ENCODE data around the gene GLI2.
A peak's percentile ranks its signal among the peaks of the same experiment; 100 is the strongest.

The GLI2 gene

GRCh38 chr2:120738117-120738516 is 2.4 kb downstream of the GLI2 start:
- no peaks in the 10 kb centered on the region for H3K27me3 ChIP-seq (ENCODE audit: insufficient read depth, insufficient read length)
- peaks cover 3% of the 10 kb centered on the region for H3K36me3 ChIP-seq (ENCODE audit: insufficient read depth, insufficient read length, low read length)
- no peaks in the 10 kb centered on the region for H3K9me3 ChIP-seq (ENCODE audit: insufficient read depth, low read length)
- peak overlapping the region; percentile 95 for H3K9ac ChIP-seq (ENCODE audit: insufficient read length, low read depth)
- DNase-seq (ENCODE audit: low read depth, low spot score), result no peak
- H3K4me3 ChIP-seq (ENCODE audit: insufficient read length, low read depth), result peak overlapping the region; percentile 81
- TF ChIP-seq ZNF274 (IDR thresholded peaks at IDR 0.05; ENCODE audit: low read depth, low read length) (no peak), SUZ12 (IDR thresholded peaks at IDR 0.05; ENCODE audit: extremely low read depth, insufficient read depth, insufficient read length) (no peak), YY1 (IDR thresholded peaks at IDR 0.05; ENCODE audit: insufficient read depth, insufficient read length) (no peak)
- H3K4me1 ChIP-seq (ENCODE audit: insufficient read depth, insufficient read length), result peaks cover 13% of the 10 kb centered on the region

GRCh38 chr2:120738786-120739437 is 3.2 kb downstream of the GLI2 start:
- Histone ChIP-seq H3K36me3 (ENCODE audit: insufficient read depth, insufficient read length, low read length) (peaks cover 8% of the 10 kb centered on the region), H3K9me3 (ENCODE audit: insufficient read depth, low read length) (no peaks in the 10 kb centered on the region), H3K27me3 (ENCODE audit: insufficient read depth, insufficient read length) (no peaks in the 10 kb centered on the region), H3K9ac (ENCODE audit: insufficient read length, low read depth) (peak overlapping the region; percentile 43), H3K4me3 (ENCODE audit: insufficient read length, low read depth) (no peak overlapping the region), H3K4me1 (ENCODE audit: insufficient read depth, insufficient read length) (peaks cover 13% of the 10 kb centered on the region)
- DNase-seq (ENCODE audit: low read depth, low spot score), result no peak
- TF ChIP-seq SUZ12 (IDR thresholded peaks at IDR 0.05; ENCODE audit: extremely low read depth, insufficient read depth, insufficient read length), result no peak
- no peak for TF ChIP-seq YY1 (IDR thresholded peaks at IDR 0.05; ENCODE audit: insufficient read depth, insufficient read length)

- H3K4me1 ChIP-seq (ENCODE audit: insufficient read depth, insufficient read length), result peaks cover 13% of the 10 kb centered on the region
Measured at GRCh38 chr2:120739438-120740090, 3.9 kb downstream of the GLI2 start.

GRCh38 chr2:120740375-120740764 is 4.7 kb downstream of the GLI2 start:
- TF ChIP-seq YY1 (IDR thresholded peaks at IDR 0.05; ENCODE audit: insufficient read depth, insufficient read length), result no peak
- TF ChIP-seq ZNF274 (IDR thresholded peaks at IDR 0.05; ENCODE audit: low read depth, low read length), result no peak
- no peak for TF ChIP-seq SUZ12 (IDR thresholded peaks at IDR 0.05; ENCODE audit: extremely low read depth, insufficient read depth, insufficient read length)
- no peak overlapping the region for H3K4me3 ChIP-seq (ENCODE audit: insufficient read length, low read depth)
- no peaks in the 10 kb centered on the region for H3K27me3 ChIP-seq (ENCODE audit: insufficient read depth, insufficient read length)
- DNase-seq (ENCODE audit: low read depth, low spot score), result no peak
- peaks cover 16% of the 10 kb centered on the region for H3K36me3 ChIP-seq (ENCODE audit: insufficient read depth, insufficient read length, low read length)
- no peaks in the 10 kb centered on the region for H3K9me3 ChIP-seq (ENCODE audit: insufficient read depth, low read length)
- H3K9ac ChIP-seq (ENCODE audit: insufficient read length, low read depth), result peak overlapping the region; percentile 77
- peaks cover 13% of the 10 kb centered on the region for H3K4me1 ChIP-seq (ENCODE audit: insufficient read depth, insufficient read length)

More at GRCh38 chr2:120739438-120740090, 3.9 kb downstream of the GLI2 start:
- Histone ChIP-seq H3K9ac (ENCODE audit: insufficient read length, low read depth) (peak overlapping the region; percentile 43), H3K4me3 (ENCODE audit: insufficient read length, low read depth) (no peak overlapping the region), H3K27me3 (ENCODE audit: insufficient read depth, insufficient read length) (no peaks in the 10 kb centered on the region), H3K36me3 (ENCODE audit: insufficient read depth, insufficient read length, low read length) (peaks cover 10% of the 10 kb centered on the region), H3K9me3 (ENCODE audit: insufficient read depth, low read length) (no peaks in the 10 kb centered on the region)
- TF ChIP-seq ZNF274 (IDR thresholded peaks at IDR 0.05; ENCODE audit: low read depth, low read length), result no peak
- no peak for DNase-seq (ENCODE audit: low read depth, low spot score)

- peak overlapping the region; percentile 31 for H3K4me3 ChIP-seq (ENCODE audit: insufficient read length, low read depth)
- no peak for TF ChIP-seq ZNF274 (IDR thresholded peaks at IDR 0.05; ENCODE audit: low read depth, low read length)
- no peak for TF ChIP-seq YY1 (IDR thresholded peaks at IDR 0.05; ENCODE audit: insufficient read depth, insufficient read length)
- TF ChIP-seq SUZ12 (IDR thresholded peaks at IDR 0.05; ENCODE audit: extremely low read depth, insufficient read depth, insufficient read length), result no peak
- peak overlapping the region; percentile 77 for H3K9ac ChIP-seq (ENCODE audit: insufficient read length, low read depth)
- no peaks in the 10 kb centered on the region for H3K27me3 ChIP-seq (ENCODE audit: insufficient read depth, insufficient read length)
- H3K4me1 ChIP-seq (ENCODE audit: insufficient read depth, insufficient read length), result peaks cover 13% of the 10 kb centered on the region
- H3K9me3 ChIP-seq (ENCODE audit: insufficient read depth, low read length), result no peaks in the 10 kb centered on the region
- DNase-seq (ENCODE audit: low read depth, low spot score), result no peak
- H3K36me3 ChIP-seq (ENCODE audit: insufficient read depth, insufficient read length, low read length), result peaks cover 21% of the 10 kb centered on the region
Measured at GRCh38 chr2:120740765-120741524, 5.3 kb downstream of the GLI2 start.

GRCh38 chr2:120741571-120742561 is 6.2 kb downstream of the GLI2 start:
- TF ChIP-seq ZNF274 (IDR thresholded peaks at IDR 0.05; ENCODE audit: low read depth, low read length) (no peak), SUZ12 (IDR thresholded peaks at IDR 0.05; ENCODE audit: extremely low read depth, insufficient read depth, insufficient read length) (no peak), YY1 (IDR thresholded peaks at IDR 0.05; ENCODE audit: insufficient read depth, insufficient read length) (no peak)
- no peaks in the 10 kb centered on the region for H3K27me3 ChIP-seq (ENCODE audit: insufficient read depth, insufficient read length)
- peak overlapping the region; percentile 77 for H3K9ac ChIP-seq (ENCODE audit: insufficient read length, low read depth)
- no peaks in the 10 kb centered on the region for H3K9me3 ChIP-seq (ENCODE audit: insufficient read depth, low read length)
- peaks cover 24% of the 10 kb centered on the region for H3K36me3 ChIP-seq (ENCODE audit: insufficient read depth, insufficient read length, low read length)
- H3K4me1 ChIP-seq (ENCODE audit: insufficient read depth, insufficient read length), result peaks cover 13% of the 10 kb centered on the region
- DNase-seq (ENCODE audit: low read depth, low spot score), result no peak
- peak overlapping the region; percentile 56 for H3K4me3 ChIP-seq (ENCODE audit: insufficient read length, low read depth)
